Smooth muscle cell (in vitro differentiated cells): ENCODE results near the gene TRIM34. TPM values are rescaled to one million over a fixed set of nuclear protein-coding genes. Genes with fewer than 3 reads are reported as not detected.

Source experiments
- DNase-seq: peaks from one replicate; lab custom pipeline; 2025; ENCODE audit not compliant: unreplicated experiment; lab: John Stamatoyannopoulos, UW
- H2AFZ ChIP-seq: fragments of 200-600 bp; sonication (generic); 2 replicates; pipeline ENCODE4 v1.6.0; 2016; ENCODE audit warnings: antibody characterized with exemption, low read depth, mild to moderate bottlenecking
- H3F3A ChIP-seq: fragments of 200-600 bp; sonication (generic); 2 replicates; pipeline ENCODE4 v1.6.0; 2017; ENCODE audit warnings: antibody characterized with exemption, low read depth
- H3K27ac ChIP-seq: fragments of 200-600 bp; sonication (generic); 2 replicates; pipeline ENCODE4 v1.5.1; 2016; ENCODE audit warnings: low read depth, mild to moderate bottlenecking
- H3K27me3 ChIP-seq: fragments of 200-600 bp; sonication (generic); 2 replicates; pipeline ENCODE4 v1.6.1; 2016; ENCODE audit warnings: low read depth, mild to moderate bottlenecking
- H3K36me3 ChIP-seq: fragments of 200-600 bp; sonication (generic); 2 replicates; pipeline ENCODE4 v1.5.1; 2016; ENCODE audit warnings: low read depth
- H3K4me1 ChIP-seq: fragments of 200-600 bp; sonication (generic); 2 replicates; pipeline ENCODE4 v1.5.1; 2016; ENCODE audit warnings: low read depth
- H3K4me2 ChIP-seq: fragments of 200-600 bp; sonication (generic); 2 replicates; pipeline ENCODE4 v1.6.0; 2016; ENCODE audit warnings: mild to moderate bottlenecking
- H3K4me3 ChIP-seq: fragments of 200-600 bp; sonication (generic); 2 replicates; pipeline ENCODE4 v1.5.1; 2016; ENCODE audit warnings: mild to moderate bottlenecking
- H3K79me2 ChIP-seq: fragments of 200-600 bp; sonication (generic); 2 replicates; pipeline ENCODE4 v1.6.0; 2016; ENCODE audit warnings: low read depth, mild to moderate bottlenecking
- H3K9ac ChIP-seq: fragments of 200-600 bp; sonication (generic); 2 replicates; pipeline ENCODE4 v1.6.0; 2016; ENCODE audit warnings: low read depth
- H3K9me3 ChIP-seq: fragments of 200-600 bp; sonication (generic); replicated peaks from 2 replicates; pipeline ENCODE4 v1.5.1; 2016; ENCODE audit warnings: low read depth
- H4K20me1 ChIP-seq: fragments of 200-600 bp; sonication (generic); 2 replicates; pipeline ENCODE4 v1.6.0; 2016; ENCODE audit warnings: low read depth
- CTCF ChIP-seq: fragments of 200-600 bp; sonication (generic); IDR thresholded peaks from 2 replicates; pipeline ENCODE4 v1.5.1; 2017; ENCODE audit warnings: borderline replicate concordance, mild to moderate bottlenecking, antibody characterized with exemption; ENCODE audit not compliant: insufficient read depth, poor library complexity, severe bottlenecking
- WGBS: methylation state at CpG from one replicate; pipeline ENCODE4 v1.1.7; 2016; ENCODE audit warnings: low lambda C conversion rate; 5-methylcytosine and 5-hydroxymethylcytosine counted together
- polyA plus RNA-seq: library from polyadenylated mRNA; unstranded; fragments of >200 nt; fragmentation: Nextera tagmentation; extraction: Ambion mirVana; gene quantifications from 2 replicates; pipeline ENCODE4 v1.2.1, GENCODE V29; 2016
- total RNA-seq: library from RNA; depleted of rRNA; stranded (reverse); fragments of >200 nt; gene quantifications from 2 replicates; pipeline ENCODE4 v1.2.3, GENCODE V29; 2014

TRIM34 gene
- total RNA-seq: 6.7 and 7.5 TPM in 2 replicates
- 4.1 and 6.3 TPM in 2 replicates for polyA plus RNA-seq

GRCh38 chr11:5624489-5625279, at the start of gene TRIM34:
Gene TRIM34 (plus strand): TSS chr11:5625001. CDS start chr11:5632332, 7,331 bp downstream.
- no peak within 1 kb of the TSS for H3K27ac ChIP-seq
- DNase-seq: no peak
- no peaks in the 10 kb centered on the region for H3K9me3 ChIP-seq
- peaks cover 8% of the 10 kb centered on the region for H3K4me1 ChIP-seq
- H3K4me2 ChIP-seq: peak within 1 kb of the TSS; percentile 85
- no peaks in the 10 kb centered on the region for H4K20me1 ChIP-seq
- peaks cover 12% of the 10 kb centered on the region for H3F3A ChIP-seq
- no peaks in the 10 kb centered on the region for H3K27me3 ChIP-seq
- H3K9ac ChIP-seq: peak within 1 kb of the TSS; percentile 13
- no peaks in the 10 kb centered on the region for H3K36me3 ChIP-seq
- TF ChIP-seq CTCF: no peak
- no peaks in the 10 kb centered on the region for H3K79me2 ChIP-seq
- H3K4me3 ChIP-seq: peak within 1 kb of the TSS; percentile 64
- H2AFZ ChIP-seq: peak within 1 kb of the TSS; percentile 91
- WGBS: 65% methylated on average over 7 of the region's 7 CpGs

- WGBS: 86% methylated on average over 4 of the region's 4 CpGs
- Histone ChIP-seq H2AFZ (no peak overlapping the region), H3F3A (no peaks in the 10 kb centered on the region), H3K4me1 (no peaks in the 10 kb centered on the region), H3K9ac (no peak overlapping the region), H3K27ac (no peak overlapping the region), H3K79me2 (no peaks in the 10 kb centered on the region), H3K27me3 (no peaks in the 10 kb centered on the region), H3K4me3 (no peak overlapping the region), H3K9me3 (no peaks in the 10 kb centered on the region), H3K36me3 (no peaks in the 10 kb centered on the region), H4K20me1 (no peaks in the 10 kb centered on the region), H3K4me2 (no peak overlapping the region)
- DNase-seq: no peak
- TF ChIP-seq CTCF: no peak
These were observed 49.6 kb upstream of the TRIM34 start for GRCh38 chr11:5575152-5575551.

- H3F3A ChIP-seq: no peaks in the 10 kb centered on the region
These were observed 47.7 kb upstream of the TRIM34 start for GRCh38 chr11:5577101-5577500.

More at GRCh38 chr11:5577101-5577500, 47.7 kb upstream of the TRIM34 start:
- no peaks in the 10 kb centered on the region for H3K36me3 ChIP-seq
- no peaks in the 10 kb centered on the region for H3K4me1 ChIP-seq
- no peak for TF ChIP-seq CTCF
- no peak overlapping the region for H3K4me3 ChIP-seq
- no peaks in the 10 kb centered on the region for H3K79me2 ChIP-seq
- H2AFZ ChIP-seq: no peak overlapping the region
- H3K27me3 ChIP-seq: no peaks in the 10 kb centered on the region
- no peak overlapping the region for H3K9ac ChIP-seq
- H3K4me2 ChIP-seq: no peak overlapping the region
- DNase-seq: no peak
- H4K20me1 ChIP-seq: no peaks in the 10 kb centered on the region
- H3K9me3 ChIP-seq: no peaks in the 10 kb centered on the region
- no peak overlapping the region for H3K27ac ChIP-seq
